ENCODE data around the gene FRMD8.

FRMD8 gene

GRCh38 chr11:65353376-65353775 is 33.1 kb upstream of the FRMD8 start:
- no peak for TF ChIP-seq CTCF (IDR thresholded peaks at IDR 0.05; ENCODE audit: control extremely low read depth, extremely low read depth, low read depth, missing control alignments)
- POLR2A ChIA-PET: no interaction called here
- CTCF ChIA-PET: interaction anchor here (1.5 to 4.1 kb wide), 3 partner anchors 18 to 37 kb away, joined by 4 to 29 read pairs (median 14); partner anchors contain the start of gene DPF2

GRCh38 chr11:65353900-65354264 is 32.6 kb upstream of the FRMD8 start:
- ChIA-PET POLR2A (interaction anchor here (0.8 kb wide), 1 partner anchor 152 kb away, joined by 3 read pairs; no protein-coding TSS in a partner anchor), CTCF (interaction anchor here (1.0 to 4.1 kb wide), 3 partner anchors 19 to 39 kb away, joined by 3 to 29 read pairs (median 4); partner anchors contain the start of gene DPF2)
- DNase-seq (ENCODE audit: extremely low spot score): no peak
- TF ChIP-seq CTCF (IDR thresholded peaks at IDR 0.05; ENCODE audit: control extremely low read depth, extremely low read depth, low read depth, missing control alignments): no peak

More at GRCh38 chr11:65353376-65353775, 33.1 kb upstream of the FRMD8 start:
- no peak for DNase-seq (ENCODE audit: extremely low spot score)

- CTCF ChIA-PET: interaction anchor here (1.0 to 4.1 kb wide), 3 partner anchors 19 to 39 kb away, joined by 3 to 29 read pairs (median 4); partner anchors contain the start of gene DPF2
- POLR2A ChIA-PET: interaction anchor here (0.5 to 0.8 kb wide), 2 partner anchors 43 to 152 kb away, joined by 3 to 5 read pairs; no protein-coding TSS in a partner anchor
- peak; percentile 100 for DNase-seq (ENCODE audit: extremely low spot score)
- no peak for TF ChIP-seq CTCF (IDR thresholded peaks at IDR 0.05; ENCODE audit: control extremely low read depth, extremely low read depth, low read depth, missing control alignments)
These were observed 32.0 kb upstream of the FRMD8 start, which contains the start of gene TIGD3 for GRCh38 chr11:65354265-65355012. Gene TIGD3 (plus strand): TSS chr11:65354751. CDS start chr11:65355809, 1,058 bp downstream.

GRCh38 chr11:65355013-65355775 is 31.2 kb upstream of the FRMD8 start:
- POLR2A ChIA-PET: interaction anchor here (1.6 kb wide), 1 partner anchor 150 kb away, joined by 5 read pairs; no protein-coding TSS in a partner anchor
- peak; percentile 66 for DNase-seq (ENCODE audit: extremely low spot score)
- TF ChIP-seq CTCF (IDR thresholded peaks at IDR 0.05; ENCODE audit: control extremely low read depth, extremely low read depth, low read depth, missing control alignments): no peak
- CTCF ChIA-PET: interaction anchor here (0.6 to 3.5 kb wide), 8 partner anchors 20 to 436 kb away, joined by 3 to 17 read pairs (median 4); partner anchors contain the start of gene DPF2

GRCh38 chr11:65355776-65356393 is 30.6 kb upstream of the FRMD8 start:
- POLR2A ChIA-PET: interaction anchor here (1.6 kb wide), 1 partner anchor 149 kb away, joined by 5 read pairs; no protein-coding TSS in a partner anchor
- TF ChIP-seq CTCF (IDR thresholded peaks at IDR 0.05; ENCODE audit: control extremely low read depth, extremely low read depth, low read depth, missing control alignments): no peak
- CTCF ChIA-PET: interaction anchor here (0.6 to 3.5 kb wide), 10 partner anchors 8 to 437 kb away, joined by 3 to 17 read pairs (median 4); partner anchors contain the start of gene DPF2
- no peak for DNase-seq (ENCODE audit: extremely low spot score)

Data from GM10248 (cell line).